Daoy (cell line): ENCODE data around the gene AATK. TPM values are rescaled to one million over a fixed set of nuclear protein-coding genes. Genes with fewer than 3 reads are reported as not detected.
"Not testable (repeated sequence)": the region's sequence is repeated elsewhere in the genome, so short reads cannot be mapped to it uniquely, and the experiment has no call there.

Source experiments
- DNase-seq: peaks from one replicate; pipeline ENCODE4 v3.0.0-alpha.2; 2015; ENCODE audit warnings: low read depth
- total RNA-seq: library from RNA; depleted of rRNA; stranded (reverse); fragments of >200 nt; shearing (Covaris generic); gene quantifications from 2 replicates; pipeline ENCODE4 v1.2.3, GENCODE V29; 2014

The AATK gene
- total RNA-seq, 1 experiment from 2014 or later = 0.17 TPM

- no peak for DNase-seq
Measured at GRCh38 chr17:81092518-81093095, 73.4 kb downstream of the AATK start.

GRCh38 chr17:81091774-81092517 is 74.1 kb downstream of the AATK start:
- no peak for DNase-seq

DNA sequence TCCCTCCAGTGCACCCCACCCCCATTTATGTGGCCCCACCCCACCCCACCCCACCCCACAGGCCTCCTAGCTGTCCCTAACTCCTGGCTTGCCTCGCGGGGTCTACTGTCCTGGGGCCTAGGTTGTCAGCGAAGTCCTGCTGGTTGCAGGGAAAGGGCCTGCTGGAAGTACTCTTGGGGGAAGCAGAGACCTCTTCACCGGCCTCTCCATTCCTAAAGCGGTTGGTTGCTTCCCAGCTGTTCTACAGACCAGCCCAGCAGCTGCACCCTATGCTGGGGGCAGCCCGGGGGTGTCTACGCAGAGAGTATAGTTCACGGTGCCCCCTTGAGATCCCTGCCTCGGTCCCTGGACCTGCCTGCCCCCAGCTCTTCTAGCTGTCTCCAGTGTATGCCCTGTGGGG is 74.9 kb downstream of the AATK start:
- no peak for DNase-seq

DNA sequence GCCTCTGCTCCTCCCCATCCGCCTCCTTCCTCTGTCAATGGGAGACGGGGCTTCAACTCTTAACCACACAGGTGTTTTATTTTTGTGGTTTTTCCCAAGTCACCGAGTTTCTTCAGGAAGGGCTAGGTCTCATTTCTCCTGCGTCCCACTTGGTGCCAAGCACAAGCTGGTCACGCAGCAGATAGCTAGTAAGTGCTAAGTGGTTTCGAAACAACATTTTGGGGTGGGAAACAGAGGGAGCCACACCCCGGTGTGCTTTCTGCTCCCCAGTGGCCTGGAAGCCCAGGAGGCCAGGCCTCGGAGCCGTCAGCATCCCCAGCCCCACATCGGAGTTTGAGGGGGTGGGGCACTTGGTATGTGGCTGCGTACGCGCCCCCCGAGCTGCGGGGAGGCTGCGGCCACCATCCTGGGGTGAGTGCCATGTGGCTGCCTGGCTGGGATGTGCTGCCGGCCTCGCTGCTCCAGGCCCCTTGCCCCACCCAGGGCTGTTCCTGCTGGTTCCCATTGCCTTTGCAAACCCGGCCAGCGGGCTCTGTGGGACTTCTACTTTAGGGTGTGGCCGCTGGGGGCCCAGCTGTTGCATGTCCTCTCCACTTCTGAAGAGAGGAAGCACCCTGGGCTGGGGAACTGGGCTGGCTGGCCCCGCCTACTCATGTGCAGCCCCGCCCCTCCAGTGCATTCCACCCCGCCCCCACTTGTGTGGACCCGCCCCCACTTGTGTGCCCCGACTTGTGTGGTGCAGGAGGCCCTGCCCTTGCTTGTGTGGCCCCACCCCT is 75.5 kb downstream of the AATK start:
- DNase-seq = peak; percentile 44

DNA sequence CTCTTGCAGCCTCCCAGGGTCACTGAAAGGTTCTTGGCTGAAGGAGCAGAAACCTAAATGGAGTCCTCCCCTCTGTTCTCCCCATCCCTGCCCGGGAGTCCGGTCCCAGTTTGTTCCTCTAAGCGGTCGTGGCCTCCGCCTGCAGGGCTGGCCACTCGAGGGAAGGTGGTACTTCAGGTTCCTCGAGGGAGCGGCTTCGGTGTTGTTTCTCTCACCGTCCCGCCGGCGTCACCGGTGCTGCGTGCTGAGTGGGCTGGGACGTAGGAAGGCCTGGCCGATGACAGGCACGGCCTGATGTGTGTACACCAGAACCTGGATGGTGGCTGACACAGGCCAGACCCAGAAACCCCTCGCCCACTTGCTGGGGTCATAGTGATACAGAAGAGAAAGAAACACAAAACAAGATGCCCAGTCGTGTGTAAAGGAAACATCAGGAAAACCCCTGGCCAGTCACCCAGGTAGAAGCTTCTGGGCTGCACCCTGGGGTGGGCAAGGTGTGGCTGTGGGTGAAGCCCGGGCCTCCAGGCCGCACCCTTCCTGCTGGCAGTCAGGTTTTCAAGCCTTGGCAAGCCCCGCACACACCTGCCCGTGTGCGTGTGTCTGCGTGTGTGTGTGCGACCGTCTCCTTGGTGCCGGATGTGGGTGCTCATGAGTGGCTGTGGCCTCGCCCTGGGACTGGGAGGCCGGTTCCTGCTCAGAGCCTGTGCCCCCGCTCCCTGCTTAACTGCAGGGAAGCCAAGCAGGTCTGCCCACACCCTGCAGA is 79.1 kb downstream of the AATK start:
- no peak for DNase-seq

DNA sequence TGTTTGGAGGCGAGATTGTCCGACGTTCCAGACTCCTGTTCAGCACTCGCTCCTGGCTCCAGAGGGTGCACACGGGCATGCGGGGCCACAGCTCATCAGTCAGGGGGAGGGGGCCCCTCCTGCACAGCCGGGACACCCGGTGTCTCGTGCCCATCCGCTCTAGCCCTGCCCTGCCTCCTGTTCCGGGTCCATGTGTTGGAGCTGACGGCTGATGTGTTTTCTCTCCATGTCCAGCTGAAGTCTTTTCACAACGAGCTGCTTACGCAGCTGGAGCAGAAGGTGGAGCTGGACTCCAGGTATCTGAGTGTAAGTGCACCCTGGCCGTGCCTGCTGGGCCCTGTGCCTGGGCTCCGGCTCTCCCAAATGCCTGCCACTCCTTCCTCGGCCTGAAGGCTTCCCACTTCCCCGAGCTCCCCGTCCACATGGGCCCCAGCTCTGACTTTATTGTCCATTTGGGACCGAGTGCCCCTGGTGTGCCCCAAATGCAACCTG is 80.6 kb downstream of the AATK start:
- DNase-seq = no peak

- DNase-seq = no peak
Measured at GRCh38 chr17:81084680-81085419, 81.2 kb downstream of the AATK start.

DNA sequence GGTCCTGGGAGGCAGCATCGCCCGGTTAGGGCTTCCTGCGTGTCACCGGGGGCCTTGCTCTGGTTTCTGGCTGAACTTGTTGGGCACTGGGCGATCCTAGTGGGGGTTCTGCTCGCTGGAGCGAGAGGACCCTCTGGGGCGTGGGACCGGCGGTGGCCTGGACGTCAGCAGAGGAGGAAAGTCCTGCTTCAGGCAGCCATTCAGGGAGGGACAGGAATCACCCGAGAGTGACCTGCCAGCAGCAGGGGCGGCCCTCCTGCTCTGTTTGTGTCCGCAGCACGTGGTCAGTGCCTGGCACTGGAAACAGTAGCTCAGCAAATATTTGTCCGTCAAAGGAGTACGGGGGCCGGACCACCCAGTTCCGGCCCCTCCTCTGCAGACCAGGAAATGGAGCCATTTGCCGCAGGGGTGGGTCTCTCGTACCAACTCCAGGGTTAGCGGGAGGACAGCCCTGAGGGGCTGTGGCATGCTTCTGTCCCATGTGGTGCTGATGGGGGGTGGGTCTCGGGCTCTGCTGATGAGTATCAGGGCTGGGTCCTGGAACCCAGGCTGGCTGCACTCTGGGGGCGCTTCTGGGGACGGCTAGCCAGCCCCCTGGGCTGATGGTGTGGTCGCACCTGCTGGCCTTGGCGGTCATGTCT is 82.8 kb downstream of the AATK start:
- no peak for DNase-seq

GRCh38 chr17:81082177-81083073 is 83.6 kb downstream of the AATK start:
- no peak for DNase-seq

DNA sequence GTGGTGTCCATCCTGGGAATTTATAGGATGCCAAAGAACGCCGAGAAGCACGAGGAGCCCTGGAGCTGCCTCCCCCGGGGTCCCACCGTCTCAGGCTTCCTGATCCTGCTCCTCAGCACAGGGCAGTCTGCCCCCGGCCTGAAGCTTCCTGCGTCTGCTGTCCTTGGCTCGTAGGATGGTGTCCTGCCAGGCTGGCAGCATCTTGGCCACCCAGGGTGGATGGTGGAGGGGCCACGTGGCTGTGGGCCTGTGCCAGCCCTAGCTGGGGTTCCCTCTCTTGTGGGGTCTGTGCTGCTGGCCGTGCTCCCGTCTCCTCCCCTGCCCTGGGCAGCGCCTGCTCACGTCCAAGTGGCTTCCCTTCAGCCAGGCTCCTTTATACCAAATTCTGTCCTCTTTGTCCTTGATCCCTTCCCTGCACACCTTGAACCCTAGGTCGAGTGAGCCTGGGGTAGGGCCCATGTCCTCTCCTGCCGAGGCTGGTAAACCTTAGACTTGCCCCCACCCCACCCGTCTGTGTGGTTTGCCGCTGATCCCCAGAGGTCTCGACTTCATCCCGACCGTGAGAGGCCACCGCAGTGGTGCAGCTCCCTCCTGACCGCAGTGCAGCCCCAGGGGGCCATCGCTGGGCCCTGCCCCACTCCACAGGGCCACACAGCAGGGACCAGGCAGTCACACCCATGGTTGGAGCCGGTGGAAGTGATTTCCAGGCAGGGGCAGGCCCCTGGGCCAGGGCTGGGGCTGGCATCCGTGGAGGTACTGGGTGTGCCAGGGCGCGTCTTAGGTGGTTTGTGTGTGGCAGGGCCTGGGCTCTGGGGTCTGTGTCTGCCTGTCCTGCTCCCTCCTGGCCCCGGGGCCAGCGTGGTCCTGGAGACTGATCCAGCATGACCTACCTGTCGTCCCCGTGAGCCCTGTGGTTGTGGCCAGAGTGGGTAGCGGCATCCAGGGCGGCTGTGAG is 84.5 kb downstream of the AATK start:
- no peak for DNase-seq

- no peak for DNase-seq
Measured at GRCh38 chr17:81080019-81080418, 86.0 kb downstream of the AATK start.

DNA sequence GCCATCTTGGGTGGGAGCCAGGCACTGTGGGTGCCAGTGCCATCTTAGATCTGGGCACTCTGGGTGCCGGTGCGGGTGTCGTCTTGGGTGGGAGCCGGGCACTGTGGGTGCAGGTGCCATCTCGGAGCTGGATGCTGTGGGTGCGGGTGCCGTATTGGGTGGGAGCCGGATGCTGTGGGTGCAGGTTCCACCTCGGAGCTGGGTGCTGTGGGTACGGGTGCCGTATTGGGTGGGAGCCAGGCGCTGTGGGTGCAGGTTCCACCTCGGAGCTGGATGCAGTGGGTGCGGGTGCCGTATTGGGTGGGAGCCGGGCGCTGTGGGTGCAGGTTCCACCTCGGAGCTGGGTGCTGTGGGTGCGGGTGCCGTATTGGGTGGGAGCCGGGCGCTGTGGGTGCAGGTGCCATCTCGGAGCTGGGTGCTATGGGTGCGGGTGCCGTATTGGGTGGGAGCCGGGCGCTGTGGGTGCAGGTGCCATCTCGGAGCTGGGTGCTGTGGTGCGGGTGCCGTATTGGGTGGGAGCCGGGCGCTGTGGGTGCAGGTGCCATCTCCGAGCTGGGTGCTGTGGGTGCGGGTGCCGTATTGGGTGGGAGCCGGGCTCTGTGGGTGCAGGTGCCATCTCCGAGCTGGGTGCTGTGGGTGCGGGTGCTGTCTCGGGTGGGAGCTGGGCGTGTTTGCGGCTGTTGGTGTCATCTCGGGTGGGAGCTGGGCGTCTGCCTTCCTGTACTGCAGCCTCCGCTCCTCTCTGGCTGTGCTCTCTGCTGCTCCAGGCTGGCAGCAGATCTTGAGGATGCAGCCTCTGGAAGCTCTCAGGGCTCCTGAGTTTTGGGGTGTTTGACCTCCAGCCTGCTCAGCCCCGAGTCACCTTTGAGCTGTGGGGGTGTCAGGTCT is 87.8 kb downstream of the AATK start:
- not testable (repeated sequence) for DNase-seq

DNA sequence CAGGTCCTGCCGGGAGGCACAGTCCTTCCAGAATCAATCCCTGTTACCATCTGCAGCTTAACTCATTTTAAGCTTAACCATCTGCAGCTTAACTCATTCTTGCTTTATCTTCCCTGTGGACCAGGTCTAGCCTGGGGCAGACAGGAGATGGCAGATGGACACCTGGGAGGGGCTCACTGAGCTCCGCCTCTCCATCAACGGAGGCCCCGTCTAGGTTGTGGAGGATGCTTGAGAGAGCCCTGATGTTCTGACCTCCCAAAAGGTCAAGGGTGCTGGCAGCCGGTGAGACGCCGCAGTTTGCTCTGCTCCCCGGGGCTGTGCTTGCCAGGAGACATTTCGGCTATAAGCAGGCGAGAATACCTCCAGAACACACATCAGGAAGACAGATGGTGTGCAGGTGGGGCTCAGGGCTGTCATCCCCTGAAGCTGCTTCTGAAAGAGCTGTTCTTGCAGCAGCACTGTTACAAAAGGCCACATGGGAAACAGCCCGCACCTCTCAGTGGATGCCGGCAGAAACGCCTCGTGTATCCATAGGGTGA is 89.8 kb downstream of the AATK start:
- no peak for DNase-seq

DNA sequence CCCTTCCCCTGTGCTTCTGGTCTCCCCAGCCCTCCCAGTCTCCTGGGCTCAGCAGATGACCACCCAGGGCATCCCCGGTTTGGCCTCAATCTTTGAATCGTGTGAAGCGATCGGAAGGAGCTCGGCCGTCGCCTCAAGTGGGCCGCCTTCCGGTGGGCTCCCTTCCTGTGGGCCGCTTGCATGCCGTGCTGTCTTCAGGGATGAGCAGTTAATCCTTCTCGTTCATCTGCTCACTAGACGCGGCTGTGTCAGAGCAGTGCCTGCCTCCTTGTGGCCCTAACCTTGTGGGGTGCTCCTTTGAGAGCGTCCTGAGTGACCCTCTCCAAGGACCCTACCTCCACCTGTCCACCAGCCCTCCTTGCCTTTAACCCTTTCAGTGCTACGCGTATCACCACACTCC is 90.7 kb downstream of the AATK start:
- no peak for DNase-seq

DNA sequence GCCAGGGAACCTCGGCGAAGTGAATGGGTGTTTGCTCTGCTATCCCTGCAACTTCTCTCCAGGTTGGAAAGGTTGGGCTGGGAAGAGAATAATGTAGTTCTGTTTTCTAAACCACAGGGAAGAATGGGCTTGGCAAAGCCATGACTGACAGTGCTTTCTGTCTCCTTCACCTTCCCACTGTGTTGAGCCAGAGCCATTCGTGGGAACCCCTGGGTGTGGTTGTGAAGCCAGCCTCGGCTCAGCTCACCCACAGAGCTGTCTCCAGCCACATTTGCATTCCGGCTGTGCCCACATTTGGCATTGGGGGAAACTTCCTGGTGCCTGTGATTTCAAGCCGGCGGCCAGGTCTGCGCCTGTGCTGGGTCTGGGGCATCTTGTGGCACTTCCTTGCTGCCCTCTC is 91.1 kb downstream of the AATK start:
- no peak for DNase-seq

GRCh38 chr17:81073967-81074839 is 91.8 kb downstream of the AATK start:
- no peak for DNase-seq
